ENCODE measurements around the gene TMEM134.
A peak's percentile ranks its signal among the peaks of the same experiment; 100 is the strongest.

The TMEM134 gene

DNA sequence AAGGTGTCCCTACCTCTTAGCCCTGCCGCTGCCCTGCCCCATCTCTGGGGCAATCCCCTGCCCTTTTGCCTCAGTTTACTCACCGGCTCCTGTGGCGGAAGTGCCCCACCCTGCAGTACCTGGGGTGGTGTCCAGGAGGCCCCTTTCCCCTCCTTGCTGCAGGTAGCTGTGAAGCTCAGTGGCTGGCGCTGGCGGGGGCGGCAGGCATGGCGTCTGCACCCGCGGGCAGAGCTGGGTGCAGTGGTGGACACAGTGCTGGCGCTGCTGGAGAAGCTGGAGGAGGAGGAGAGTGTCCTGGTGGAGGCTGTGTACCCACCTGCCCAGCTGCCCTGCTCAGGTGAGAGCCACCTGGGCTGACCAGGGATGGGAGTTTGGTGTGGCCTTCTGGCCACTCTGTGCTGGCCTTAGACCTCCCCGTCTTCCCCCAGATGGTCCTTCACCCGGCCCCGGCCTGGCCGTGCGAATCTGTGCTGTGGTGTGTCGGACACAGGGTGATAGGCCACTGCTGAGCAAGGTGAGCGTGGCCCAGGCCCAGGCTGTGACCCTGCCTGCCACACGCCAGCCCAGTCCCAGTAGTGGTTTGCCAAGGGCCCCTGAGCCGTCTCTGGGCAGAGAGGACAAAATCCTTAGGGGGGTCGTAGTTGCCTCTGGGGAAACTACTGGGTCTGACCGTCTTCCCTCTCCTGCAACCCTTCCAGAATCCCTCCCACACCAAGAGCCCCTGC, 49.6 kb downstream of the TMEM134 start:
- no peaks in the 10 kb centered on the region for H3F3A ChIP-seq (ENCODE audit: insufficient read depth, low read length)
- H3K79me2 ChIP-seq (ENCODE audit: insufficient read depth, low read length): no peaks in the 10 kb centered on the region
- no peak overlapping the region; the same call in 1 of the 2 replicates for H3K9ac ChIP-seq (ENCODE audit: low read length)
- H3K9me3 ChIP-seq (ENCODE audit: low read length): no peaks in the 10 kb centered on the region
- peaks cover 3% of the 10 kb centered on the region; the same call in 1 of the 2 replicates for H3K27me3 ChIP-seq (ENCODE audit: insufficient read depth, low read length)
- peak overlapping the region; percentile 10 for H3K4me3 ChIP-seq (ENCODE audit: low read depth, low read length, poor library complexity, severe bottlenecking)
- H3K36me3 ChIP-seq (ENCODE audit: insufficient read depth, low read length): no peaks in the 10 kb centered on the region
- no peaks in the 10 kb centered on the region for H4K20me1 ChIP-seq (ENCODE audit: insufficient read depth, low read length)
- H3K4me1 ChIP-seq (ENCODE audit: insufficient read depth, low read length, severe bottlenecking): peaks cover 52% of the 10 kb centered on the region
- peak overlapping the region; percentile 26 for H3K27ac ChIP-seq (ENCODE audit: low read depth, low read length, poor library complexity, severe bottlenecking)
- peak overlapping the region; percentile 46; the same call in 1 of the 2 replicates for H3K4me2 ChIP-seq (ENCODE audit: low read length)
- TF ChIP-seq EZH2 (IDR thresholded peaks at IDR 0.05; ENCODE audit: borderline replicate concordance, low read length): no peak
- TF ChIP-seq, protein P1, sequence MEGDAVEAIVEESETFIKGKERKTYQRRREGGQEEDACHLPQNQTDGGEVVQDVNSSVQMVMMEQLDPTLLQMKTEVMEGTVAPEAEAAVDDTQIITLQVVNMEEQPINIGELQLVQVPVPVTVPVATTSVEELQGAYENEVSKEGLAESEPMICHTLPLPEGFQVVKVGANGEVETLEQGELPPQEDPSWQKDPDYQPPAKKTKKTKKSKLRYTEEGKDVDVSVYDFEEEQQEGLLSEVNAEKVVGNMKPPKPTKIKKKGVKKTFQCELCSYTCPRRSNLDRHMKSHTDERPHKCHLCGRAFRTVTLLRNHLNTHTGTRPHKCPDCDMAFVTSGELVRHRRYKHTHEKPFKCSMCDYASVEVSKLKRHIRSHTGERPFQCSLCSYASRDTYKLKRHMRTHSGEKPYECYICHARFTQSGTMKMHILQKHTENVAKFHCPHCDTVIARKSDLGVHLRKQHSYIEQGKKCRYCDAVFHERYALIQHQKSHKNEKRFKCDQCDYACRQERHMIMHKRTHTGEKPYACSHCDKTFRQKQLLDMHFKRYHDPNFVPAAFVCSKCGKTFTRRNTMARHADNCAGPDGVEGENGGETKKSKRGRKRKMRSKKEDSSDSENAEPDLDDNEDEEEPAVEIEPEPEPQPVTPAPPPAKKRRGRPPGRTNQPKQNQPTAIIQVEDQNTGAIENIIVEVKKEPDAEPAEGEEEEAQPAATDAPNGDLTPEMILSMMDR (IDR thresholded peaks at IDR 0.05; ENCODE audit: low read length): 0 out of 2 replicates have a peak, but pooled peaks have one; percentile 19
- no peak overlapping the region for H2AFZ ChIP-seq (ENCODE audit: low read length)
- no peaks in the 10 kb centered on the region for H3K9me2 ChIP-seq (ENCODE audit: low read depth, low read length)

DNA sequence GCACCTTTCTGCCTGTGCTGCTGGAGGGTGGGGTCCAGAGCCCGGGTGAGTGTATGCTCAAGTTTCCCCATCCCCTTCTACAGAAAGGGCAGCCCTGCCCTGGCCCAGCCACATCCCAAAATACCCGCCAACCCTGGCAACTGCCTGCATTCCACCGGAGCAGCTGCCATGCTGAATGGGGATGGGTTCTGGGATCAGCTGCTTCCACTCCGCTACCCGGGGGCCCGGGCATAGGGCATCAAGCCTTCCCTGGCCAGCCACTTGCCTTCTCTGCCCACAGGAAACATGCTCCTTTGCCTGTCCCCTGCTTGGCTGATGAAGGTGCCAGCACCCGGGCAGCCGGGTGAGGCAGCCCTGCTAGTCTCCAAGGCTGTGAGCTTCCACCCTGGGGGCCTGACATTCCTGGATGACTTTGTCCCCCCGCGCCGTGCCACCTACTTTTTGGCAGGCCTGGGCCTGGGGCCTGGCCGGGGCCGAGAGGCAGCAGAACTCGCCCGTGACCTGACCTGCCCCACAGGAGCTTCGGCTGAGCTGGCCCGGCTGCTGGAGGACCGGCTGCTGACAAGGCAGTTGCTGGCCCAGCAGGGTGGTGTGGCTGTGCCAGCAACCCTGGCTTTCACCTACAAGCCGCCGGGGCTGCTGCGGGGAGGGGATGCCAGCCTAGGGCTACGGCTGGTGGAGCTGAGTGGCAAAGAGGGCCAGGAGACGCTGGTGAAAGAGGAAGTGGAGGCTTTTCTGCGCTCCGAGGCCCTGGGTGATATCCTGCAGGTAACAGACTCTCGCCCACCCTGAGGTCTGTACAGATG, 50.4 kb downstream of the TMEM134 start:
- no peaks in the 10 kb centered on the region for H3K36me3 ChIP-seq (ENCODE audit: insufficient read depth, low read length)
- no peak for TF ChIP-seq EZH2 (IDR thresholded peaks at IDR 0.05; ENCODE audit: borderline replicate concordance, low read length)
- TF ChIP-seq, protein P1 (IDR thresholded peaks at IDR 0.05; ENCODE audit: low read length): no peak
- H2AFZ ChIP-seq (ENCODE audit: low read length): no peak overlapping the region
- no peaks in the 10 kb centered on the region for H4K20me1 ChIP-seq (ENCODE audit: insufficient read depth, low read length)
- no peaks in the 10 kb centered on the region for H3K9me2 ChIP-seq (ENCODE audit: low read depth, low read length)
- H3K27me3 ChIP-seq (ENCODE audit: insufficient read depth, low read length): peaks cover 3% of the 10 kb centered on the region; the same call in 1 of the 2 replicates
- H3K9me3 ChIP-seq (ENCODE audit: low read length): no peaks in the 10 kb centered on the region
- H3K4me1 ChIP-seq (ENCODE audit: insufficient read depth, low read length, severe bottlenecking): peaks cover 52% of the 10 kb centered on the region
- no peaks in the 10 kb centered on the region for H3F3A ChIP-seq (ENCODE audit: insufficient read depth, low read length)
- no peak overlapping the region for H3K9ac ChIP-seq (ENCODE audit: low read length)
- H3K79me2 ChIP-seq (ENCODE audit: insufficient read depth, low read length): no peaks in the 10 kb centered on the region
- peak overlapping the region; percentile 46; the same call in 1 of the 2 replicates for H3K4me2 ChIP-seq (ENCODE audit: low read length)
- H3K27ac ChIP-seq (ENCODE audit: low read depth, low read length, poor library complexity, severe bottlenecking): peak overlapping the region; percentile 26
- peak overlapping the region; percentile 10 for H3K4me3 ChIP-seq (ENCODE audit: low read depth, low read length, poor library complexity, severe bottlenecking)

DNA sequence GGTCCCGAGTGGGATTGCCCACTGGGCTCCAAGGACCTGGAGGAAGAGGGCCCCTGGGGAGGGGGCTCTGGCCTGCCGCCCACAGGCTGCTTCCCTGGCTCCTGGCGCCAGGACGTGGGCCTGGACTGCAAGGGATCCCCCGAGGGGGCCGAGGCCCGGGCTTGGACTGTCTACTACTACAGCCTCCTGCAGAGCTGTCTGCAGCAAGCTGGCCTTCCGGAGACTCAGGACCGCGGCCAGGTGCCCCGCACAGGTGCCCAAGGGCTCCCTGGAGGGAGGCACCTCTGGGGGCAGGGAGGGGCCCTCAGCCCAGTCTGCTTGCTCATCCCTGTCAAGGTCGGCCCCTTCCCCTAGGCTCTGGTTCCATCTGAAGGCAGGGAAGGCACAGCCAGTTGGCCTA, 51.6 kb downstream of the TMEM134 start:
- Histone ChIP-seq H2AFZ (ENCODE audit: low read length) (no peak overlapping the region), H3K27me3 (ENCODE audit: insufficient read depth, low read length) (peaks cover 3% of the 10 kb centered on the region; the same call in 1 of the 2 replicates), H3K36me3 (ENCODE audit: insufficient read depth, low read length) (no peaks in the 10 kb centered on the region), H3K4me3 (ENCODE audit: low read depth, low read length, poor library complexity, severe bottlenecking) (no peak overlapping the region), H3K27ac (ENCODE audit: low read depth, low read length, poor library complexity, severe bottlenecking) (peak overlapping the region; percentile 8), H3K4me1 (ENCODE audit: insufficient read depth, low read length, severe bottlenecking) (peaks cover 53% of the 10 kb centered on the region), H3F3A (ENCODE audit: insufficient read depth, low read length) (no peaks in the 10 kb centered on the region), H4K20me1 (ENCODE audit: insufficient read depth, low read length) (no peaks in the 10 kb centered on the region), H3K79me2 (ENCODE audit: insufficient read depth, low read length) (no peaks in the 10 kb centered on the region), H3K9me3 (ENCODE audit: low read length) (no peaks in the 10 kb centered on the region), H3K9me2 (ENCODE audit: low read depth, low read length) (no peaks in the 10 kb centered on the region), H3K4me2 (ENCODE audit: low read length) (no peak overlapping the region), H3K9ac (ENCODE audit: low read length) (no peak overlapping the region; the same call in 1 of the 2 replicates)
- TF ChIP-seq, protein P1 (IDR thresholded peaks at IDR 0.05; ENCODE audit: low read length): no peak
- no peak for TF ChIP-seq EZH2 (IDR thresholded peaks at IDR 0.05; ENCODE audit: borderline replicate concordance, low read length)
